Mucosa of rectum (tissue), 2 donors: Measurements from ENCODE around the gene RSPH1.

Experiments used
- H3K27ac ChIP-seq, 2 donors: one replicate each; pipeline ENCODE4 v1.7.0; 2013; ENCODE audit warnings: inconsistent platforms in 2 of 2, low read depth in 2 of 2, low read length in 2 of 2
- H3K27me3 ChIP-seq, 2 donors: one replicate each; pipeline ENCODE4 v1.7.0; 2013; ENCODE audit warnings: low read length in 2 of 2; ENCODE audit not compliant: control insufficient read depth in 2 of 2, insufficient read depth in 2 of 2
- H3K36me3 ChIP-seq, 2 donors: one replicate each; pipeline ENCODE4 v1.7.0; 2013; ENCODE audit warnings: low read length in 2 of 2; ENCODE audit not compliant: control insufficient read depth in 2 of 2, insufficient read depth in 2 of 2
- H3K4me1 ChIP-seq, 2 donors: one replicate each; pipeline ENCODE4 v1.7.0; 2013; ENCODE audit warnings: low read length in 2 of 2, mild to moderate bottlenecking in 1 of 2; ENCODE audit not compliant: control insufficient read depth in 2 of 2, insufficient read depth in 2 of 2
- H3K4me3 ChIP-seq, 2 donors: one replicate each; pipeline ENCODE4 v1.7.0; 2013; ENCODE audit warnings: low read length in 2 of 2
- H3K9ac ChIP-seq, 2 donors: one replicate each; pipeline ENCODE4 v1.7.0; 2013; ENCODE audit warnings: low read length in 2 of 2, low read depth in 1 of 2, mild to moderate bottlenecking in 1 of 2
- H3K9me3 ChIP-seq, 2 donors: one replicate each; pipeline ENCODE4 v1.7.0; 2013; ENCODE audit warnings: low read length in 2 of 2; ENCODE audit not compliant: control insufficient read depth in 2 of 2
- donor health status: healthy.
- donor health status: Normal muscosa, but diverticular disease.

RSPH1 gene

DNA sequence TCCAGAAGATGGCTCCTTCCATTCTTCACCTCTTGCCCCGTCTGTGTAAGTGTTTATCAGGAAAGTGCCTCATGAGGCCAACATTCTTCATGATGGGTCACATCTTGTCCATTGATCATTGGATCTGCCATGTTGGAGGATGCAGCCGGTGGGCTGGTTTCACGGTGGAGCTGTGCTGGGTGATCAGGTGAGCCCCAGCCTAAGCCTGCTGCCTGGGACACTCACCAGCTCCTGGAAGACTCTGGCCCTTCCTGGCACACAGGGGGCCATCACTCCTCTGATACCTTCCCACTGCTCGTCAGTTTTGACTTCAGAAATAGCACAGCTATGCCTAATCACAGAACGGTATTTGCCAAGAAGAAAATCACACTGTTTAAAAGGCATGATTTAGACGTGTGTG, 54.1 kb downstream of the RSPH1 start:
- H3K27me3 ChIP-seq = peaks cover 0 to 3% of the 10 kb centered on the region in 2 donors
- no peak overlapping the region for H3K9ac ChIP-seq
- H3K36me3 ChIP-seq = no peaks in the 10 kb centered on the region
- no peaks in the 10 kb centered on the region for H3K4me1 ChIP-seq
- H3K4me3 ChIP-seq = no peak overlapping the region
- no peak overlapping the region for H3K27ac ChIP-seq
- H3K9me3 ChIP-seq = no peaks in the 10 kb centered on the region

DNA sequence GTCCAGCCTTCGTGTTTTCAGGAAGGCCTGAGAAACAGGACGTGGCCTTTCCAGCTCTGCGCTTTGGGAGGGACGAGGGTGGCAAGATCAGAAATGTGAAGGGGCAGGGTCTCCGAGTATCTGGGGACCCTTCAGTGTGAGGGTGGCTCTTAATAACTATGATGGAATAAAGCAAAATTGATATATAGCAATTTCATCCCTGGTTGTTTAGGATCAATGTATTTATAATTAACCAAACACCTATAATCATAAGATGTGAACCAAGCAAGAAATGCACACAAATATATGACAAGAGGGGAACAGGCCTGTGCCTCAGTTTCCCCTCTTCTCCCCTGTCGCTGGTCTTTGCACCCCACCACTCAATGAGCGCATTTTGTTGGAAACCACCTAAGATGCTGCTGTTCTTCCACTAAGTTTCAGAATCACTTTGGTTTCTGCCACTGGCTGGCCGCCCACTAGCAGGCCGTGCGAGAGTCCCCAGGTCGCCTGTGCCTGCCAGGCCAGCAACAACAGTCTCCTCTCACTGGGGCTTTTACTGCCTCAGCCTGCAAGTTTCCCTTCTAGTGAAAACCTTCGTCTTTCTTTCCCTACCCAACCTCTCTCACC, 55.7 kb downstream of the RSPH1 start:
- Histone ChIP-seq H3K27ac (no peak overlapping the region), H3K9me3 (peaks cover 0 to 2% of the 10 kb centered on the region in 2 donors), H3K36me3 (no peaks in the 10 kb centered on the region), H3K9ac (no peak overlapping the region), H3K4me1 (no peaks in the 10 kb centered on the region), H3K4me3 (no peak overlapping the region), H3K27me3 (no peaks in the 10 kb centered on the region)

DNA sequence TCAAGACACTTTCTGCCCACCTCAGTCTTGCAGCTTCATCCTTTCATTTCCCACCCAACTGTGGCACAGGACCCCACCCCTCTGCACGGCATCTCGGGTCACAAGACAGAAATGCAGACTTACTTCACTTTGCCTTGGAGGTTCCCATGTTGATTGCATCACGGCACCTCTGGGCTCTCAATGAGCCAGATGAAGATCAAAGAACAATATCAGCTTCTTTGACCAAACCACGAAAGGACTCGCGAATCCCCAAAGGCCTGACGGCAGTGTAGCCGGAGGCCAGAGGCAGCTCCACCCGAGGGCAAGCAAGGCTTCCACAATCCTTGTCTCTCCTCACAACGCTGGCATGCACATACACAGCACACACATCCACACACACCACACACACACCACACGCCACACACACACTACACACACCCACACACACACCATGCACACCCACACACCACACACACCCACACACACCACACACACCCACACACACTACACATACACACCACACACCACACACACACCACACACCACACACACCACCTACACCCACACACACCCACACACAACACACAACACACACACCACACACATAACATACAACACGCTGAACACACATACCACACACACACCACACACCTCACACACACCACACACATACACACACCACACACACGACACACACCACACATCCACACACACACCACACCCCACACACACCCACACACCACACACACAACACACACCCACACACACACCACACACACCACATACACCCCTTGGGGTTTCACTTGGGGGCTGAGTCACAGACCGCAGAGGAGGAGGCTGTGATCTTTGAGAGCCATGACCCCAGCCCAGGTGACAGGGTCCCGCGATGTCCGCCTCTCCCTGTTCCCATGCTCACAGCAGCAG, 56.5 kb downstream of the RSPH1 start:
- Histone ChIP-seq H3K27ac (no peak overlapping the region), H3K9me3 (peaks cover 0 to 2% of the 10 kb centered on the region in 2 donors), H3K27me3 (no peaks in the 10 kb centered on the region), H3K4me3 (no peak overlapping the region), H3K36me3 (no peaks in the 10 kb centered on the region), H3K4me1 (no peaks in the 10 kb centered on the region), H3K9ac (no peak overlapping the region)

DNA sequence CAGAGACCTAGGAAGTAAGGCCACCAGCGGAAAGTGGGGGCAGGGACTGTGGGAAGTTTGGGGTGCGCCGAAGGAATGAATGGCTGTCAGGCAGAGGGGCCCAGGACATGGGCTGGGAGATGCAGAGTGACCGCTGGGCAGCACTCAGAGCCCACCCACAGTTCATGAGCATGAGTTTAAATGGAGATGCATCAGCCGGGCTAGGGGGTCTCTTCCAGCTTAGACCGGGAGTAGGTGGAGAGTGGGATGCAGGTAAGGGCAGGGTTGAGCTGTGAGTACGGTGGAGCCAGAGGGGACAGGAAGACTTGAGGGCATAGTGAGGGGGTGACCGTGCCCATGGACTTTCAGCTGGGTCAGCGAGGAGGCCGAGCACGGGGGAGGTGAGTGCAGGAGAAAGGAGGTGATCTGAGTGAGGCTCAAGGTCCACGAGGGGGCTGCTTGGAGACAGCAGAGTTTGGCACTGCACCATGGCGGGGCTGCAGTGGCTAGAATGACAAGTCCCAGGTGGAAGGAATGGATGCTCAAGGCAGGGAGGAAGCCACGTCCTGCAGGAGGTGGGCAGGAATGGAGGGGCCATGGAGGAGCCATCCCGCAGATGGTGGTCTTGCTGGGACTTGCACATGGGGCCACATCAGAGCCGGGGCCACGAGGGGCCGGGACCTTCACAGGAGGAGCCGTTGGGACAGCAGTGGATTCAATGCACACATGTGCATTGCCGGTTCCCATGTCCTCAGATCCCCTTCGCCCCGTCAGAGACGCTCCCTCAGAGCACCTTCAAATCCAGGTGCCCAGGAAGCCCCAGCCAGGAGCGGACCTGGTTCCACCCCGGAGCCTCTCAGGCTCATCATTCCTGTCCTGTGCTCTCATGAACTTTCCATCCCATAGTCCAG, 57.5 kb downstream of the RSPH1 start:
- Histone ChIP-seq H3K4me1 (no peaks in the 10 kb centered on the region), H3K27ac (no peak overlapping the region), H3K9ac (no peak overlapping the region), H3K36me3 (no peaks in the 10 kb centered on the region), H3K9me3 (peaks cover 0 to 2% of the 10 kb centered on the region in 2 donors), H3K4me3 (no peak overlapping the region), H3K27me3 (no peaks in the 10 kb centered on the region)

DNA sequence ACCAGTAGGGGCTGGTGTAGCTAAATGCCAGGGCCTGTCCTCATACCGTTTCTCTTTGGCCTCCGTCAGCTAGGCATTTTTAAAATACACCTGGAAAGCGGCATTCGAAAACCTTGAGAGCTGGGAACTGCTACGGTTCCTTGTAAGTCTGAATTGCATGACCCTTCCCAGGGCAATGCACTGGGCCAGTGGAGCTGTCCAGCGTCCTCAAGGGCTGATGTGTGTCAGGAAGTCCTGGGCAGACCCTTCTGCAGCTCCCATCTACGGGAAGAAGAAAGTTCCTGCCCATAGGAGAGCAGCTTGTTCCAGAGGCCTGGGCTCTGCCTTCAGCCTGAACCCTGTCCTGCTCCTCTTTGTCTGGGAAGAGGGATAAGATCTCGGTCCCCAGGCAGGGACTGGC, 58.2 kb downstream of the RSPH1 start:
- H3K4me3 ChIP-seq = no peak overlapping the region
- H3K27ac ChIP-seq = no peak overlapping the region
- no peak overlapping the region for H3K9ac ChIP-seq
- H3K36me3 ChIP-seq = no peaks in the 10 kb centered on the region
- H3K4me1 ChIP-seq = no peaks in the 10 kb centered on the region
- H3K9me3 ChIP-seq = peaks cover 0 to 2% of the 10 kb centered on the region in 2 donors
- no peaks in the 10 kb centered on the region for H3K27me3 ChIP-seq

DNA sequence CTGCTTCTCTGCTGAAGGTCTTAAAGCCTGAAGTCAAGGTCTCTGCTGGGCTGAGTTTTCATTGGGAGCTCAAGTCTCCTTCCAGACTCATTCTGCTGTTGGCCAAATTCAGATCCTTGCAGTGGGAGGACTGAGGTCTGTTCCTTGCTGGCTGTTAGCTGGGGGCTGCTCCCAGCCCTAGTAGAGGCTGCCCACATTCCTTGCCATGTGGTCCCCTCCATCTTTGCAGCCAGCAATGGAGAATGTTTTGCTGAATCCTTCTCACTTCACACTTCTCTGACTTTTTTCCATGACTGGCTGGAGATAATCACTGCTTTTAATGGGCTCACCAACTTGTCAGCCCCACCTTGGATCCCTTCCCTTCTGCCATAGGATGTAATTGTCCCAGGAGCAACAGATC, 59.1 kb downstream of the RSPH1 start:
- Histone ChIP-seq H3K4me1 (no peaks in the 10 kb centered on the region), H3K9me3 (peaks cover 2 to 3% of the 10 kb centered on the region in 2 donors), H3K27me3 (no peaks in the 10 kb centered on the region), H3K4me3 (no peak overlapping the region), H3K9ac (no peak overlapping the region), H3K27ac (no peak overlapping the region), H3K36me3 (peaks cover 0 to under 1% of the 10 kb centered on the region in 2 donors)

DNA sequence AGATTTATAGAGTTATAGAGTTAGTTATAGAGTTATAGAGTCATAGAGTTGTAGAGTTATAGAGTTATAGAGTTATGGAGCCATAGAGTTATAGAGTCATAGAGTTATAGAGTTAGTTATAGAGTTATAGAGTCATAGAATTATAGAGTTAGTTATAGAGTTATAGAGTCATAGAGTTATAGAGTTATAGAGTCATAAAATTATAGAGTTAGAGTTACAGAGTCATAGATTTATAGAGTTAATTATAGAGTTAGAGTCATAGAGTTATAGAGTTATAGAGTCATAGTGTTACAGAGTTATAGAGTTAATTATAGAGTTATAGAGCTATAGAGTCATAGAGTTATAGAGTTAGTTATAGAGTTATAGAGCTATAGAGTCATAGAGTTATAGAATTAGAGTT, 60.2 kb downstream of the RSPH1 start:
- Histone ChIP-seq H3K27me3 (no peaks in the 10 kb centered on the region), H3K27ac (no peak overlapping the region), H3K4me1 (no peaks in the 10 kb centered on the region), H3K36me3 (peaks cover 0 to 2% of the 10 kb centered on the region in 2 donors), H3K9me3 (peaks cover 2 to 3% of the 10 kb centered on the region in 2 donors), H3K4me3 (no peak overlapping the region), H3K9ac (no peak overlapping the region)

DNA sequence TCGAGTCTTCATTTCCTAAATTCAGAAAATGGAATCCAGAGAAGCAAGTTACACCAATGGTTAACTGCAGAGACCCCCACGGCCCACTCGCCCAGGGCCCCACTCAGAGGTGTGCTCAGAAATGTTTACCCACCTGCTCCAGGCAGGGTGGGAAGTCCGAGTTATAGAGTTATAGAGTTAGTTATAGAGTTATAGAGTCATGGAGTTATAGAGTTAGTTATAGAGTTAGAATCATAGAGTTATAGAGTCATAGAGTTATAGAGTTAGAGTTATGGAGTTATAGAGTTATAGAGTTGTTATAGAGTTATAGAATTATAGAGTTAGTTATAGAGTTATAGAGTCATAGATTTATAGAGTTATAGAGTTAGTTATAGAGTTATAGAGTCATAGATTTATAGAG, 60.6 kb downstream of the RSPH1 start:
- Histone ChIP-seq H3K4me1 (no peaks in the 10 kb centered on the region), H3K27ac (peak overlapping the region in 1 of 2 donors; percentile 25), H3K9me3 (peaks cover 2 to 3% of the 10 kb centered on the region in 2 donors), H3K9ac (no peak overlapping the region), H3K27me3 (no peaks in the 10 kb centered on the region), H3K4me3 (no peak overlapping the region), H3K36me3 (peaks cover 0 to 2% of the 10 kb centered on the region in 2 donors)

DNA sequence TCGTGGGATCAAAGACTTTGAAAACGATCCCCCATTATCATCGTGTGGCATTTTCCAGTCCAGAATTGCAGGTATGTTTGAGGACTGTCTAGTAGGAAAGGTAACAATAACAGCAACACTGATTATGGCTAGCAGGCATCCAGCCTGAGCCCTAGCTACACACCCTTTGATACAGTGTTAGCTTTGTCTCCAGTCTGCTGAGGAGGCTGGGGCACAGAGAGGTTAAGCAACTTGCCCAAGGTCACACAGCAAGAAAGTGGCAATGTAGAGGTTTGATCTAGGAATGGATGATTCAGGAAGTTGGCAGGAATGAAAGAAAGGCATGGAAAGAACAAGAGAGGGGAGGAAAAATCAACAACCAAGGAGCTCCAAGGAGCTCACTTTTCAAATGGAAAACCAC, 61.1 kb downstream of the RSPH1 start:
- Histone ChIP-seq H3K27ac (no peak overlapping the region), H3K4me3 (no peak overlapping the region), H3K9ac (no peak overlapping the region), H3K36me3 (peaks cover 0 to 2% of the 10 kb centered on the region in 2 donors), H3K4me1 (no peaks in the 10 kb centered on the region), H3K27me3 (no peaks in the 10 kb centered on the region), H3K9me3 (peaks cover 2 to 3% of the 10 kb centered on the region in 2 donors)
